GM19438 (cell line): ENCODE data around the gene SYT17.

ENCODE experiments used
- ATAC-seq: cut with Tn5 transposase; IDR thresholded peaks from one replicate; pipeline ENCODE4 v1.9.1; 2021; ENCODE audit warnings: low read depth; ENCODE audit not compliant: unreplicated experiment

SYT17 gene

GRCh38 chr16:19242987-19243575, 75.0 kb downstream of the SYT17 start:
- ATAC-seq = no peak

DNA sequence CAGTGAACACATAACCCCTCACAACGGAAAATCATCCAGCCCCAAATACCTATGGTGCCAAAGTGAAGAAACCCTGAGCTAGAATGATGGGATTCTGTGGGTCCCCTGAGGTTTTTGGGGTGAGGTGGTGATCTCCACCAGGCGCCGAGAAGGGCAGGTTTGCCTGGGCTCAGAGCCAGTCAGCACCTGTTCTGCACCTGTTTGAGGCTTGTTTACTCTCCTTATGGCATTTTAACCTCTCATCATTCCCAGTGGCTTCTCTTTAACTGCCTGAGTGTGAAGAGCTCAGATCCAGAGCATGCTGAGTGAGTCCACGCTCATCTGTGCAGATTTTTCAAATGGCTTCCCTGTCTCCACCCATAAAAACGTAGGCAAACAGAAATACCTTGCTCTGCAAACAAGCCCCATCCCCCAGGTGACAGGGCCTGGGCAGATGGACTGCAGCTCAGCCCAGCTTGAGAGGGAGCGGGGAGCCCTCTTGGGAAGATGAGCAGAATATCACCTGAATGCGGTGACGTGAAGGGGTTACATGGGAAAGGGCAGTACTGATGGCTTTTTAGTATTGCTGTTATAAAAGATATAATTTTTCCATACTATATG, 77.4 kb downstream of the SYT17 start:
- no peak for ATAC-seq

DNA sequence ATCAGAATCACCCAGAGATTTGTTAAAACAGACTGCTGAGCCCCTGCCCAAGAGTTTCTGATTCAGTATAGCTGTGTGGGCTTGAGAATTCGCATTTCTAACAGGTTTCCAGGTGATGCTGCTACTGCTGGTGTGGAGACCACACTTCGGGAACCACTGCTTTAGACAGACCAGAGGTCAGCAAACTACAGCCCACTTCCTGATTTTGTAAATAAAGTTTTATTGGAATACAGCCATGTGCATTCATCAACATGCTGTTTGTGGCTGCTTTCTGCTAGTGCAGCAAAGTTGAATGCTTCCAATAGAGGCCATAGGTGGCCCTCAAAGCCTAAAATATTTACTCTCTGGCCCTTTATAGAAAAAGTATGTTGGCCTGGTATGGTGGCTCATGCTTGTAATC, 84.9 kb downstream of the SYT17 start:
- no peak for ATAC-seq

- no peak for ATAC-seq
Measured at GRCh38 chr16:19254611-19255010, 86.6 kb downstream of the SYT17 start.

DNA sequence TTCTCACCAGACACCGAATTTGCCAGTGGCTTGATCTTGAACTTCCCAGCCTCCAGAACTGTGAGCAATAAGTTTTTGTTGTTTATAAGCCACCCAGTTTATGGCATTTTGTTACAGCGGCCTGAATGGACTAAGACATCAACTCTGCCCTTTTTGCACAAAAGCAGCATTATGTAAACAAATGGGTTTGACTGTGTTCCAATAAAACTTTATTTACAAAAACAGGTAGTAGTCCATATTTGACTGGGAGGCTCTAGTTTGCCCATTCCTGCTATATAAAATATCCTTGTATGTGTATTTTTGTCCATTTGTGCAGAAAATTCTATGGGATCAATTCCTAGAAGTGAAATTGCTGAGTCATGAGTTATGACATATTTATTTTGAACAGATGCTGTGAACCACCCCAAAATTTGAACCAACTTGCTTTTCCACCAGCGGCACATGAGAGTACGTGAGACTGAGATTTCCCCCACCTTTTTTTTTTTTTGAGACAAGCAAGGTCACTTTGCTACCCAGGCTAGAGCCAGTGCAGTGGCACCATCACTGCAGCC, 96.2 kb downstream of the SYT17 start:
- ATAC-seq = no peak

DNA sequence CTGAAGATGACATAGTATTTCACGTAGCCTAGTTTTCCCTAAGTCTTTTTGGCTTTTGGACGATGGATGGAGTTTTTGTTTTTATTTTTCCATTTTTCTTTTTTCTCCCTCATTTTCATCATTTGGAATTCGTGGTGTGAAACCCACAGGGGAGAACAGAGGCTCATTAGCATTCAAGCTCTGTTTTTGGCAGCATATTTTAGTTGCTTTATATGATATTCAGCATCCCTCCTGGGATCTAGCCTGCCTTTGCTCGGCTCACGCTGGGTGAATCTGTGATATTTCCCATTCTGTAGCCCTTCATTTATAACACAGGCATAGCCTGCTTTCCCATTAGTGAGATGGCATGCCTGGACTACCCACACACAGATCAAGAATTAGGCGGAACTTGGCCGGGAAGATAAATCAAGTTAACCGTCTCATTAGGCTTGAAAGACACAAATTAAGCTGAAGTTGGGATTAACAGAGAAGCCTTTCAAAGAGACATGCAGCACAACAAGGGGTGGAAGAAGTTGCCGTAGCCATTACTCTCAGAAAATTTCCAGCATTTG, 97.4 kb downstream of the SYT17 start:
- no peak for ATAC-seq

- ATAC-seq = no peak
Measured at GRCh38 chr16:19266774-19267173, 98.7 kb downstream of the SYT17 start.

- no peak for ATAC-seq
Measured at GRCh38 chr16:19269098-19269497, 101.1 kb downstream of the SYT17 start.

DNA sequence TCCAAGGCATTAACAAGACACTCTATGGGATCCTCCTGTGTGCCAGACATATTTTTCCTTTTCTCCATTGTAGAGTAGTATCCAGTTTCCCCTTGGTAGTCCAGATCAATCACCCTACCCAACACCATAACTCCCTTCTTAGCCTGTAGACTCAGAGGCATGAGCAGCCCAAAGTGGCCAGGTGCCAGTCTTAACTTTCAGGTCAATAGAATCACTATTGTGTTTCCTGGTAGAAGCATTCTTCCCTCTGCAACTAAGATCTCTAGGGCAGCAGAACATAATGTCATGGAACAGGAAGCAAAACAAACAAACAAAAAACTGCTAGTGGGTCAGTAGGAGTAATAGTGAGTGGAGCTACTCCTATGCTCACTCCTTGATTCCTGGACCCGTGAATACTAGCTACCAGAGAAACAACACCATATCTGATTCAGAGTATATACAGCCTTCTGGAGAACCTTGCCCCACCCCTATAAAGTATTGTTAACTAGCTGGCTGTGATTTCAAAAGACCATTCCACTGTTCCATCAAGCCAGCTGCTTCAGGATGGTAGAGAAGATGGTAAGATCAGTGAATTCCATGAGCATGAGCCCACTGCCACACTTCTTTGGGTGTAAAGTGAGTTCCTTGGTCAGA, 106.2 kb downstream of the SYT17 start:
- no peak for ATAC-seq

- no peak for ATAC-seq
Measured at GRCh38 chr16:19278403-19278802, 110.4 kb downstream of the SYT17 start.

DNA sequence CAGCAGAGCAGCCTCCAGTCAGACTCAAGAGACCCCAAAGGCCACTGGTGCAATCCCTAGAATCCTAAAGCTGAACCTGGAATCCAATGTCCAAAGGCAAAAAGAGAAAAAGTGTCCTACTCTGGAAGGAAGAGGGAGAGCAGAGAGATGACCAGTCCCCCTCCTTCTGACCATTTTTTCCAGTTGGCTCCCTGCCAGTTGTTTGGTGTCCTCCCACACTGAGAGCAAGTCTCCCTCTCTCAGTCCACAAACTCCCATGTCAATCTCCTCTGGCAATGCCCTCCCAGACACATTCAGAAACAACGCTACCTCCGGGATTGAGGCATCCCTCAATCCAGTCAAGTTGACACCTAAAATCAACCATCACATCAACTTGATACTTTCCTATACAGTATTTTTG, 113.2 kb downstream of the SYT17 start:
- no peak for ATAC-seq

GRCh38 chr16:19282101-19282500, 114.1 kb downstream of the SYT17 start:
- ATAC-seq = no peak

DNA sequence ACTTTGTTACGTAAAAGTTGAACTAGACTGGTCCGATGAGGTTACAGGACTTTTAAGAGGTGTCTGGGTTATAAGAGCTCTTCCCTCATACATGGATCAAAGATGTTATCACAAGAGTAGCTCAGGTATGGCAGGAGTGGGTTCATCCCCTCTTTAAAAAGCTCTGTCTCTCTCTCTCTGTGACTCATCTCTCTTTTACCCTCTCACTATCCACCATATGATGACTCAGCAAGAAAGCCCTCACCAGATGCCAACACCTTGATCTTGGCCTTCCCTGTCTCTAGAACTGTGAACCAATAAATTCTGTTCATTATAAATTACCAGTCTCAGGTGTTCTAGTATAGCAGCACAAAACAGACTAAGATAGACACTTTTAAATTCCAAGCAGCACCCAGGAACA, 115.6 kb downstream of the SYT17 start:
- ATAC-seq = no peak

- ATAC-seq = no peak
Measured at GRCh38 chr16:19284207-19284606, 116.2 kb downstream of the SYT17 start.

DNA sequence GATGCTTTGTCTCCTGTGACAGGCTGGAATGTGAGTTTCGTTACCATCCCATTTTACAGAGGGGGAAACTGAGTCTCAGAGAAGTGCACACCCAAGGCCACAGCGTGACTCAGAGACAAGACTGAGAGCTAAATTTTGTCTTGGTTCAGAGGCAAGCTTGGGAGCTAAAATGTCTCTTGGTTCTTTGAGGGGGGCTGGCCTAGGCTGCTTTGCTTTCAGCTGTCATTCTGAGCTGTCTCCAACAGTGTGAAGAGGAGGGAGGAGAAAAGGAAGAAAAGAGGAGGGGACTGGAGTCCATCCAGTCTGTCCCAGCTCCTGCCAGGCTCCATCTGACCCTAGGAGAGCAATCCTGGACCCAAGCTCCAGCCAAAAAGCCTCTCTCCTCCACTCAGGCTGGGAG, 117.4 kb downstream of the SYT17 start, which contains the start of gene CLEC19A:
TSS of gene CLEC19A (plus strand) at position 301 of the 400 bp plus-strand sequence. CDS start 121 bp downstream, outside the sequence.
- ATAC-seq = no peak

DNA sequence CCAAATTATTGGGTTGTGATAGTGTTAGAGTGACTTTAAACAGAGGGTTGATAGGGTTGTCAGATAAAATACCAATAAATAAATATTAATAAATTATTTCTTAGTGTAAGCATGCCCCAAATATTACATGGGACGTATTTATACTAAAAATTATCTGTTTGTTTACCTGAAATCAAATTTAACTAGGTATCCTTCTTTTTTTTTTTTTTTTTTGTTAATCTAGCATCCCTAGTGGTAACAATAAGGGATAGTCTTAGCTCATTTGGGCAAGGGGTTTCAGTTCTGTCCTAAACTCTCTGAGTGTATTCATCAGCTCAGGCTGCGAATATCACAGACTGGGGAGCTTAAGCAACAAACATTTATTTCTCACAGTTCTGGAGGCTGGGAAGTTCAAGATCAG, 118.8 kb downstream of the SYT17 start:
- no peak for ATAC-seq

- no peak for ATAC-seq
Measured at GRCh38 chr16:19287241-19287640, 119.2 kb downstream of the SYT17 start.

DNA sequence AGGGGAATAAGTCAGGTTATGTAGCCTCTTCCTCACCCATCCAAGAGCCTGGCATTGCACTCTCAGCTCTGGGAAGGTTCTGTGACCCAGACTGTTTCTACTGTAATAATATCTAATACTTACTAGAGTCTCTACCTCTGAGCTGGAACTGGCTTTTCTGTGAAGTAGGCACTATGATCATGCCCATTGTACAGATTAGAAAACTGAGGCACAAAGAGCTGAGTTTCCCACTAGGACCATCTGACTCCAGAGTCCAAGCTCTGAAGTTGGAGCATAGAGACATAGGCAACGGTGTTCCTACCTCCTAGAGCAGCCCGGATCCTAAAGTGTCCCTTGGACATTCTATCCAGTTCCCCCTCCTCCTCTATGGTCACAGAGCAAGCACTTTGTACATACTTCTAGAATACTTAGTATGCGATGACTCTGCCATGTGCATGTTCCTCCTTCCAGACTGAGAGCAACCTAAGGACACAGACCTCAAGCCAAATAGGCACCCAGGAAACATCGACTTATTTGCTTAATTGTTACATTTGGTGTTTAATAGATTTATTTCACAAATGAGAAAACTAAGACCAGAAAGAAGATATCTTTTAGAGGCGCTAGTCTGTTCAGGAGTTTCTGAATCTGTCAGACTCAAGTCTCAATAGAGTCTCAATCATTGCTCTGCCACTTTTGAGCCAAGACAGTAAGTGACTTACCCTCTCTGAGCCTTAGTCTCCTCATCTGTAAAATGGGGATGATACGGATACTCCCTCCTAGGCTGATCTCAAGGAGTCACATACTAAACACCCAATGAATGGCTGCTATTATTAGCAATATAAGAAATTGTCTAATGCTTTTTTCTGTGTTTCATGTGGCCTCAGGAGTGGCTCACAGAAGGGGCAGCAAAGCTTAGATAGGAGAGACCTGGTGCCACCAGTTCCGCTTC, 121.1 kb downstream of the SYT17 start:
- ATAC-seq = no peak

DNA sequence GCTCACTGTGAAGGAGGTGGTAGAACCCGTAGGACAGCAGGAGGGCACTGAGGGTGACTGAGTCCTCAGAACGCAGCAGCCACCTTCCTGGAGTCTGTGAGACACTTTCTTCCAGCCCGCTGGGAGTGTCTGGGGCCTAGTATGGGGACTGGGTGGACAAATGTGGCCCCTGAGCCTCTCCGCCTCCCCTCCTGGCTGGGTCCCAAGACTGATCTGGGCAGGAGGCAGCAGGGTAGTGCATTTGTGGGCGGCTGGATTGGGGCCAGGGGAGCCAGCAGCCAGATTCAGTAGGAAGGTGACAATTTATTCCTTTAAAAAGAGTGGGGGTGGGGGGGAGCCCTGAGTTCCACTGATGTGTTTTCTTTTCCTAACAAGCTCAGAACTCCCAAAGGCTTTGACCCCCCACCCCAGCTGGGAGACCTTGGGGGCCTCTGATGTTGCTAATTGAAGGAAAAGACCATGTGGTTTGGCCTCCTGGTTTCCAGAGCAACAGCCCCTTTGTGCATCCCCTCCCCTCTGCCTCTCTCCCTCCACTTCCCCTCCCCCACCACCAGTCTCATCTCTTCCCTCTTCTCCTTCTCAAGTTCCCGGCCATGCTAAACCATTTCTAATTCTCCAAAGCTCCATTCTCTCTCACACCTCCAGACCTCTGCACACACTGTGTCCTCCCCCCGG, 121.9 kb downstream of the SYT17 start:
- ATAC-seq = no peak

GRCh38 chr16:19290860-19291259, 122.8 kb downstream of the SYT17 start:
- ATAC-seq = no peak
